Type B pancreatic cell (in vitro differentiated cells): ENCODE results near the gene BABAM2. TPM values are rescaled to one million over a fixed set of nuclear protein-coding genes. Genes with fewer than 3 reads are reported as not detected.
A peak's percentile ranks its signal among the peaks of the same experiment; 100 is the strongest.

Experiments used
- DNase-seq: peaks from one replicate; pipeline ENCODE4 v3.0.0; 2021; ENCODE audit warnings: mixed read lengths; ENCODE audit not compliant: unreplicated experiment; ENCODE audit errors: extremely low spot score
- H3K27ac Mint-ChIP-seq: 2 replicates; pipeline ENCODE4 v1.8.0; 2021; ENCODE audit warnings: mild to moderate bottlenecking, mixed read lengths
- H3K27me3 Mint-ChIP-seq: 2 replicates; pipeline ENCODE4 v1.8.0; 2021; ENCODE audit warnings: mixed read lengths
- H3K36me3 Mint-ChIP-seq: 2 replicates; pipeline ENCODE4 v1.8.0; 2021; ENCODE audit warnings: mixed read lengths
- H3K4me1 Mint-ChIP-seq: one replicate; pipeline ENCODE4 v1.8.0; 2021; ENCODE audit warnings: mixed read lengths; ENCODE audit not compliant: unreplicated experiment
- H3K4me3 Mint-ChIP-seq: 2 replicates; pipeline ENCODE4 v1.8.0; 2021; ENCODE audit warnings: mild to moderate bottlenecking, mixed read lengths
- H3K9me3 Mint-ChIP-seq: 2 replicates; pipeline ENCODE4 v1.8.0; 2021; ENCODE audit warnings: mixed read lengths
- CTCF ChIP-seq: fragments of 200-600 bp; sonication (generic); conservative IDR thresholded peaks from 2 replicates; pipeline ENCODE4 v1.5.0; 2021; ENCODE audit warnings: antibody characterized with exemption, mild to moderate bottlenecking
- total RNA-seq: library from RNA; stranded (reverse); gene quantifications from 2 replicates; pipeline ENCODE4 v1.2.1, GENCODE V29; 2021; ENCODE audit warnings: low replicate concordance

BABAM2 gene
- total RNA-seq, 1 donor from 2014 or later: 30.4 TPM

- H3K27me3 Mint-ChIP-seq: no peaks in the 10 kb centered on the region
- H3K4me3 Mint-ChIP-seq: no peak overlapping the region
- H3K4me1 Mint-ChIP-seq: peaks cover 32% of the 10 kb centered on the region
- H3K27ac Mint-ChIP-seq: no peak overlapping the region
- TF ChIP-seq CTCF: no peak
- H3K9me3 Mint-ChIP-seq: no peaks in the 10 kb centered on the region
- no peak for DNase-seq
- H3K36me3 Mint-ChIP-seq: peaks cover 8% of the 10 kb centered on the region
These were observed 277.8 kb downstream of the BABAM2 start for GRCh38 chr2:28168376-28168775.

DNA sequence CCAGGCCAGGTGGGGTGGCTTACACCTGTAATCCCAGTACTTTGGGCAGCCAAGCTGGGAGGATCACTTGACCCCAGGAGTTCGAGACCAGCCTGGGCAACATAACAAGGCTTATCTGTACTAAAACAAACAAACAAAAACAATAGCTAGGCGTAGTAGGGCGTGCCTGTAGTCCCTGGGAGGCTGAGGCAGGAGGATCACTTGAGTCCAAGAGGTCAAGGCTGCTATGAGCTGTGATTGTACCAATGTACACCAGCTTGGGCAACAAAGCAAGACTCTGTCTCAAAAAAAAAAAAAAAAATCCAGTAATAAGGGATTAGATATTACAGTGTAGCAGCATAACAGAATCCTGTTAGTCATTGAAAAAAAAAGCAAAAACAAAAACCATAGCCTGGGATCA is 279.0 kb downstream of the BABAM2 start:
- H3K36me3 Mint-ChIP-seq: peaks cover 8% of the 10 kb centered on the region
- H3K27me3 Mint-ChIP-seq: no peaks in the 10 kb centered on the region
- H3K27ac Mint-ChIP-seq: no peak overlapping the region
- H3K4me1 Mint-ChIP-seq: peaks cover 22% of the 10 kb centered on the region
- no peak overlapping the region for H3K4me3 Mint-ChIP-seq
- H3K9me3 Mint-ChIP-seq: no peaks in the 10 kb centered on the region
- no peak for TF ChIP-seq CTCF
- DNase-seq: no peak

GRCh38 chr2:28172114-28172898 is 281.8 kb downstream of the BABAM2 start:
- Mint-ChIP-seq H3K36me3 (peaks cover 14% of the 10 kb centered on the region), H3K27ac (peak overlapping the region; percentile 97), H3K9me3 (peaks cover 6% of the 10 kb centered on the region), H3K27me3 (no peaks in the 10 kb centered on the region), H3K4me1 (peaks cover 14% of the 10 kb centered on the region), H3K4me3 (peak overlapping the region; percentile 34)
- TF ChIP-seq CTCF: no peak
- no peak for DNase-seq

DNA sequence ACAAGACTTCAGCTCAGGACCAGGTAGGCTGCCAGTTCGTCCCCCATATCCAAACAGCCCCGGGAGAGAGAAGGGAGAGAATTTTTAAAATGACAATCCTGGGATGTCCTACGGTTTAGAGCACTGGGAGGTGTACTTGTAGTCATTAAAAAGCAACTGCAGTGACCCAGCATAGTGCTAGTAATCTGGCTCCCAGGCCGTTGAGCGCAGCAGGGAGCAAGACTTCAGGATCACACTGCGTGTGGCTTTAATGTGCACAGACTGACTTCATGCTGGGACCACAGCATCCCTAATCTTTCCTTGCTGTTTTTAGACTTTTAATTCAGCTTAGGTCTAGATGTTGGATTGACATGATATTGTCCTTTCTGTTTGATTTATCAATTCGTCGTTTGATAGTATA is 282.8 kb downstream of the BABAM2 start:
- H3K36me3 Mint-ChIP-seq: peaks cover 14% of the 10 kb centered on the region
- H3K4me1 Mint-ChIP-seq: peaks cover 14% of the 10 kb centered on the region
- DNase-seq: no peak
- no peak overlapping the region for H3K27ac Mint-ChIP-seq
- no peak overlapping the region for H3K4me3 Mint-ChIP-seq
- H3K9me3 Mint-ChIP-seq: peaks cover 10% of the 10 kb centered on the region
- TF ChIP-seq CTCF: no peak
- no peaks in the 10 kb centered on the region for H3K27me3 Mint-ChIP-seq

- no peaks in the 10 kb centered on the region for H3K27me3 Mint-ChIP-seq
- peaks cover 10% of the 10 kb centered on the region for H3K9me3 Mint-ChIP-seq
- no peak for TF ChIP-seq CTCF
- H3K27ac Mint-ChIP-seq: no peak overlapping the region
- DNase-seq: no peak
- no peak overlapping the region for H3K4me3 Mint-ChIP-seq
- H3K4me1 Mint-ChIP-seq: peaks cover 14% of the 10 kb centered on the region
- H3K36me3 Mint-ChIP-seq: peaks cover 14% of the 10 kb centered on the region
These were observed 283.7 kb downstream of the BABAM2 start for GRCh38 chr2:28174211-28174610.
